Hepatocyte (in vitro differentiated cells): ENCODE measurements around the gene ASB15. TPM values are rescaled to one million over a fixed set of nuclear protein-coding genes. Genes with fewer than 3 reads are reported as not detected.

Experiments
- DNase-seq: peaks from one replicate; pipeline ENCODE4 v3.0.0-alpha.2; 2016; ENCODE audit warnings: low spot score
- H2AFZ ChIP-seq: fragments of 200-600 bp; sonication (generic); 2 replicates; pipeline ENCODE4 v1.6.0; 2016; ENCODE audit warnings: antibody characterized with exemption, mild to moderate bottlenecking
- H3K27ac ChIP-seq: fragments of 200-600 bp; sonication (generic); 2 replicates; pipeline ENCODE4 v1.5.1; 2016; ENCODE audit warnings: mild to moderate bottlenecking
- H3K27me3 ChIP-seq: fragments of 200-600 bp; sonication (generic); 2 replicates; pipeline ENCODE4 v1.6.1; 2016
- H3K36me3 ChIP-seq: fragments of 200-600 bp; sonication (generic); replicated peaks from 2 replicates; pipeline ENCODE4 v1.5.1; 2016; ENCODE audit warnings: low read depth; ENCODE audit not compliant: insufficient read depth
- H3K4me1 ChIP-seq: fragments of 200-600 bp; sonication (generic); 2 replicates; pipeline ENCODE4 v1.5.1; 2016; ENCODE audit warnings: mild to moderate bottlenecking, moderate library complexity; ENCODE audit not compliant: insufficient read depth
- H3K4me2 ChIP-seq: fragments of 200-600 bp; sonication (generic); 2 replicates; pipeline ENCODE4 v1.6.0; 2016
- H3K4me3 ChIP-seq: fragments of 200-600 bp; sonication (generic); 2 replicates; pipeline ENCODE4 v1.5.1; 2016; ENCODE audit warnings: mild to moderate bottlenecking
- H3K79me2 ChIP-seq: fragments of 200-600 bp; sonication (generic); 2 replicates; pipeline ENCODE4 v1.6.0; 2017; ENCODE audit warnings: mild to moderate bottlenecking
- H3K9me2 ChIP-seq: fragments of 200-600 bp; sonication (generic); replicated peaks from 2 replicates; pipeline ENCODE4 v1.6.0; 2017; ENCODE audit warnings: mild to moderate bottlenecking; ENCODE audit not compliant: insufficient read depth
- H3K9me3 ChIP-seq: fragments of 200-600 bp; sonication (generic); 2 replicates; pipeline ENCODE4 v1.5.1; 2016; ENCODE audit warnings: low read depth, mild to moderate bottlenecking
- H4K20me1 ChIP-seq: fragments of 200-600 bp; sonication (generic); 2 replicates; pipeline ENCODE4 v1.6.0; 2016; ENCODE audit warnings: mild to moderate bottlenecking; ENCODE audit not compliant: insufficient read depth, poor library complexity, severe bottlenecking
- EZH2 ChIP-seq: fragments of 200-600 bp; sonication (generic); IDR thresholded peaks from 2 replicates; pipeline ENCODE4 v1.6.1; 2016; ENCODE audit warnings: antibody characterized with exemption, mild to moderate bottlenecking, borderline replicate concordance
- EZH2phosphoT487 ChIP-seq: fragments of 200-600 bp; sonication (generic); IDR thresholded peaks from one replicate; pipeline ENCODE4 v1.6.1; 2018; ENCODE audit warnings: antibody characterized with exemption, mild to moderate bottlenecking, low read depth, moderate library complexity; ENCODE audit not compliant: unreplicated experiment, severe bottlenecking
- WGBS: methylation state at CpG from one replicate; pipeline ENCODE4 v1.1.6; 2016; ENCODE audit warnings: low lambda C conversion rate; ENCODE audit errors: missing lambda C conversion rate; 5-methylcytosine and 5-hydroxymethylcytosine counted together
- polyA plus RNA-seq: library from polyadenylated mRNA; unstranded; fragments of >200 nt; fragmentation: Nextera tagmentation; extraction: Ambion mirVana; gene quantifications from 2 replicates; pipeline ENCODE4 v1.2.1, GENCODE V29; 2016
- total RNA-seq: library from RNA; depleted of rRNA; stranded (reverse); fragments of >200 nt; gene quantifications from 2 replicates; pipeline ENCODE4 v1.2.3, GENCODE V29; 2014
- TF ChIP-seq, protein P1 (sequence below): fragments of 200-600 bp; sonication (generic); IDR thresholded peaks from 2 replicates; pipeline ENCODE4 v1.5.1; 2016; ENCODE audit warnings: antibody characterized with exemption, mild to moderate bottlenecking; ENCODE audit not compliant: poor library complexity

The ASB15 gene
- total and polyA plus RNA-seq, 2 experiments from 2014 or later: not detected

DNA sequence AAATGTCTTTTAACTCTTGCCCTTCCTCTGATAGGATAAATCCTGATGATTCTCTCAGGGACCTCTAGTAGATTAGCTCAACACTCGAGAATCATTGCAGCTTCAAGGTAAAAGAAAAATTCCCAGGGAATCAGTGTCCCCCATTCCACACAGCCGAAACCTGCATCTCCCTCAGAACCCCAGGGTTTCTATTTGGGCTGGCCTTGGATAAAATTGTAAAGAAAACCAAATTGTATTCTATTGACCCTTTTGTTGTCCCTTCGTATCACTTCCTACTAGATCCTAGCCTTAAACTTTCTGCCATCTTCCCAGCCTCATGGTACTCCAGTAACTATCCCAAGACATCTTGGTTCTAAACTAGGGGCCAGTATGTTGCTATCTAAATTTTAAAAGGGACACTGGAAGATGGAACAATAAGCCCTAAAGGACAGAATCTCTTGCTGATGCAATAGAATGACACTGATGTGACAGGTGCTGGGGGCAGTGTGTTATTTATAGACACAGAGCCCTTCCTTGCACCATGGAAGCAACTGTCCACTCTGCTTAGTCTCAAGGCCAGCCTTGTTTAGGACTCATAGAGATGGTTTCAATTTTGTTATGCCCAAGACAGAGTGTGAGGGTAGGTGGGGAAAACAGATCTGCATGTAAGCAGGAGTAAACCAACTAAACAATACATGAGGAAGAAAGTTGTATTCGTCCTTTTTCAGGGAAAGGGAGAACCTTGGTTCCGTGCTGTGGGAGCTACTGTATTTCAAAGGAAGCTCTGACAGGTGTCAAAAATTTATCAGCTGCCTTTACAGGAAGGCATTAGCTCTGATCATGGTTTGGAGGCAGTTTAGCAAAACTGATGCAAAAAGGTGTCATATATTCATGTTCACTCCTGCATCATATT is 7.6 kb downstream of the ASB15 start:
- H3K36me3 ChIP-seq: no peaks in the 10 kb centered on the region
- H2AFZ ChIP-seq: no peak overlapping the region
- TF ChIP-seq EZH2phosphoT487 (no peak), EZH2 (no peak)
- TF ChIP-seq, protein P1, sequence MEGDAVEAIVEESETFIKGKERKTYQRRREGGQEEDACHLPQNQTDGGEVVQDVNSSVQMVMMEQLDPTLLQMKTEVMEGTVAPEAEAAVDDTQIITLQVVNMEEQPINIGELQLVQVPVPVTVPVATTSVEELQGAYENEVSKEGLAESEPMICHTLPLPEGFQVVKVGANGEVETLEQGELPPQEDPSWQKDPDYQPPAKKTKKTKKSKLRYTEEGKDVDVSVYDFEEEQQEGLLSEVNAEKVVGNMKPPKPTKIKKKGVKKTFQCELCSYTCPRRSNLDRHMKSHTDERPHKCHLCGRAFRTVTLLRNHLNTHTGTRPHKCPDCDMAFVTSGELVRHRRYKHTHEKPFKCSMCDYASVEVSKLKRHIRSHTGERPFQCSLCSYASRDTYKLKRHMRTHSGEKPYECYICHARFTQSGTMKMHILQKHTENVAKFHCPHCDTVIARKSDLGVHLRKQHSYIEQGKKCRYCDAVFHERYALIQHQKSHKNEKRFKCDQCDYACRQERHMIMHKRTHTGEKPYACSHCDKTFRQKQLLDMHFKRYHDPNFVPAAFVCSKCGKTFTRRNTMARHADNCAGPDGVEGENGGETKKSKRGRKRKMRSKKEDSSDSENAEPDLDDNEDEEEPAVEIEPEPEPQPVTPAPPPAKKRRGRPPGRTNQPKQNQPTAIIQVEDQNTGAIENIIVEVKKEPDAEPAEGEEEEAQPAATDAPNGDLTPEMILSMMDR: no peak
- no peak overlapping the region for H3K27ac ChIP-seq
- no peaks in the 10 kb centered on the region for H3K79me2 ChIP-seq
- H3K27me3 ChIP-seq: no peaks in the 10 kb centered on the region
- H3K9me2 ChIP-seq: no peaks in the 10 kb centered on the region
- H3K4me2 ChIP-seq: no peak overlapping the region
- H4K20me1 ChIP-seq: no peaks in the 10 kb centered on the region
- peaks cover 2% of the 10 kb centered on the region for H3K4me1 ChIP-seq
- no peaks in the 10 kb centered on the region for H3K9me3 ChIP-seq
- no peak overlapping the region for H3K4me3 ChIP-seq
- 89% methylated on average over 5 of the region's 5 CpGs for WGBS
- no peak for DNase-seq

DNA sequence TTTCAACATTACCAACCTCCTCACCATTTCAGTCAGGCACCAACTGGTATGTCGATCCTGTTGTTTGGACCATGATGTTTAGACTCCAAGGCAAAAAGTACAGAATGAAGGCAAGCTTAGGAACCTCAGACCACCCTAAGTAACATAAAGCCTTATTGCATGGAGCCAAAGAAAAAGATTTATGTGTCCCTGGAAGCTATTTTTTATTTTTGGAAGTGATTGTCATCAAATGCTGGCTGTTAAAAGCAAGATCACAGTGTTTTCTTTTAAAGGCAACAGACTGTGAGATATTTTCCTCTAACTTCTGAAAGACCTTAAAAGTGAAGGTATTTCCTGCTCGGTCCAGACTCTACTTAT is 8.2 kb downstream of the ASB15 start:
- DNase-seq: no peak
- peaks cover 8% of the 10 kb centered on the region for H3K4me1 ChIP-seq
- H3K27ac ChIP-seq: no peak overlapping the region
- H4K20me1 ChIP-seq: no peaks in the 10 kb centered on the region
- no peak overlapping the region for H3K4me3 ChIP-seq
- no peak overlapping the region for H3K4me2 ChIP-seq
- no peaks in the 10 kb centered on the region for H3K36me3 ChIP-seq
- TF ChIP-seq, protein P1: no peak
- TF ChIP-seq EZH2 (no peak), EZH2phosphoT487 (no peak)
- WGBS: 81% methylated on average over 2 of the region's 2 CpGs
- H3K27me3 ChIP-seq: no peaks in the 10 kb centered on the region
- no peaks in the 10 kb centered on the region for H3K9me3 ChIP-seq
- H3K79me2 ChIP-seq: no peaks in the 10 kb centered on the region
- no peak overlapping the region for H2AFZ ChIP-seq
- H3K9me2 ChIP-seq: no peaks in the 10 kb centered on the region

DNA sequence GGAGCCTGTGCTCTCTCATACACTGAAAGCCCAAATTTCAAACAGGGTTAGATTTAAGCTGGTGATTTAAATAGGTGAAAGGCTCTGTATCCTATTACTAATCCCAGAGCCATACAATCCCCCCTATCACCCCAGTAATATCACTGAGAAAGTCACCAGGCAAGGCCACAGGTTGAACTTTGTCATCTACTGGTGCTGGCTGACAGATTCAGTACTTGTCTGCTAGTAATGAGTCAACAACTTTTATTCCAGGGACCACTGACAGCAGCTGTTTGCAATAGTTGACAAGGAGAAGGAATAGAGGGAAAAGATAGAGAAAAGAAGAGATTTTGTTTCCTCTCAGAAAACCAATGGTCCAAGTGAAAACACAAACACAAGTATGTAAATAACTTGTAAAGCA is 10.4 kb downstream of the ASB15 start:
- H3K4me2 ChIP-seq: no peak overlapping the region
- no peak overlapping the region for H3K27ac ChIP-seq
- no peaks in the 10 kb centered on the region for H3K9me3 ChIP-seq
- H3K4me3 ChIP-seq: no peak overlapping the region
- no peaks in the 10 kb centered on the region for H3K79me2 ChIP-seq
- H3K36me3 ChIP-seq: no peaks in the 10 kb centered on the region
- TF ChIP-seq, protein P1: no peak
- no peak for TF ChIP-seq EZH2
- no peak for TF ChIP-seq EZH2phosphoT487
- DNase-seq: peak; percentile 22
- no peak overlapping the region for H2AFZ ChIP-seq
- no peaks in the 10 kb centered on the region for H4K20me1 ChIP-seq
- no peaks in the 10 kb centered on the region for H3K27me3 ChIP-seq
- no peaks in the 10 kb centered on the region for H3K9me2 ChIP-seq
- H3K4me1 ChIP-seq: peaks cover 9% of the 10 kb centered on the region
